CD1c-positive myeloid dendritic cell (primary cell): ENCODE data around the gene SLC8A3.
A peak's percentile ranks its signal among the peaks of the same experiment; 100 is the strongest.
"Not testable (repeated sequence)": the region's sequence is repeated elsewhere in the genome, so short reads cannot be mapped to it uniquely, and the experiment has no call there.

ENCODE experiments used
- DNase-seq: peaks from one replicate; pipeline ENCODE4 v3.0.0-alpha.2; 2016; ENCODE audit errors: extremely low spot score

SLC8A3 gene, protein sequence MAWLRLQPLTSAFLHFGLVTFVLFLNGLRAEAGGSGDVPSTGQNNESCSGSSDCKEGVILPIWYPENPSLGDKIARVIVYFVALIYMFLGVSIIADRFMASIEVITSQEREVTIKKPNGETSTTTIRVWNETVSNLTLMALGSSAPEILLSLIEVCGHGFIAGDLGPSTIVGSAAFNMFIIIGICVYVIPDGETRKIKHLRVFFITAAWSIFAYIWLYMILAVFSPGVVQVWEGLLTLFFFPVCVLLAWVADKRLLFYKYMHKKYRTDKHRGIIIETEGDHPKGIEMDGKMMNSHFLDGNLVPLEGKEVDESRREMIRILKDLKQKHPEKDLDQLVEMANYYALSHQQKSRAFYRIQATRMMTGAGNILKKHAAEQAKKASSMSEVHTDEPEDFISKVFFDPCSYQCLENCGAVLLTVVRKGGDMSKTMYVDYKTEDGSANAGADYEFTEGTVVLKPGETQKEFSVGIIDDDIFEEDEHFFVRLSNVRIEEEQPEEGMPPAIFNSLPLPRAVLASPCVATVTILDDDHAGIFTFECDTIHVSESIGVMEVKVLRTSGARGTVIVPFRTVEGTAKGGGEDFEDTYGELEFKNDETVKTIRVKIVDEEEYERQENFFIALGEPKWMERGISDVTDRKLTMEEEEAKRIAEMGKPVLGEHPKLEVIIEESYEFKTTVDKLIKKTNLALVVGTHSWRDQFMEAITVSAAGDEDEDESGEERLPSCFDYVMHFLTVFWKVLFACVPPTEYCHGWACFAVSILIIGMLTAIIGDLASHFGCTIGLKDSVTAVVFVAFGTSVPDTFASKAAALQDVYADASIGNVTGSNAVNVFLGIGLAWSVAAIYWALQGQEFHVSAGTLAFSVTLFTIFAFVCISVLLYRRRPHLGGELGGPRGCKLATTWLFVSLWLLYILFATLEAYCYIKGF

DNA sequence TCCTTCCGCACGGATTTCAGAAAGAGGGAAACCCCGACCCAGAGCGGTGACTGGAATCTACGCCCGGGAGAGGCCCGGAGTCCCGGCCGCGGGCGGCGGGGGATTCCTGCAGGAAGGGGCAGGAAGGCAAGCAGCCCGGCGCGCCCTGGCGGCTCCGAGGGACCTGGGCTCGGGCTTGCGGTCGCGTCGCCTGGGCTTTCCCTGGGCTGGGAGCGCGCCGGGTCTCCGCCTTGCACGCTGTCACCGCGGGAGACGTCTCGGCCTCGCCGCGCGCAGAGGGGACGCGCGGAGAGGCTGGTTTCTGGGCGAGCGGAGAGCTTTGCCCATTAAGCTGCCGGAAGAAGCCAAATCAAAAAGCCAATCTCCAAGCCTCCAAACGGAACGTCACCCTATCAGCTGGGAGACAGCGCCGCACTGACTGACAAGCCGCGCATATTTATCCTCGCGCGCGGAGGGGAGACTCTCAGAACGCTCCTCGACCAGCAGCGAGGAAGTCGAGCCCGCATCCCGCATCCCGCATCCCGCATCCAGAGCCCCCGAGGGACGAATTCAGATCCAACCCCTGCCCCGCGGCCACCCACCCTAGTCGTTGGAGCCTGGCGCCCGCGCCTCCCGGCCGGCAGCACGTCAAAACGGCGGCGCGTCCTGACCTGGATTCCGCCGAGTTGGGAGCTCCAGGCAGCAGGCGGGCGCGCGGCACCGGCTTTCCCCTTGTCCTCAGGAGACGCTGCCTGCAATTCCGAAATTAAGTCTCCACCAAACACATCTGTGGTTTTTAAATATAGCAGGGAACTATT is at the start of gene SLC8A3:
SLC8A3 (minus strand) TSS at position 293 of the 797 bp plus-strand sequence. CDS start 20,529 bp downstream, outside the sequence.
- peak; percentile 1 for DNase-seq

DNA sequence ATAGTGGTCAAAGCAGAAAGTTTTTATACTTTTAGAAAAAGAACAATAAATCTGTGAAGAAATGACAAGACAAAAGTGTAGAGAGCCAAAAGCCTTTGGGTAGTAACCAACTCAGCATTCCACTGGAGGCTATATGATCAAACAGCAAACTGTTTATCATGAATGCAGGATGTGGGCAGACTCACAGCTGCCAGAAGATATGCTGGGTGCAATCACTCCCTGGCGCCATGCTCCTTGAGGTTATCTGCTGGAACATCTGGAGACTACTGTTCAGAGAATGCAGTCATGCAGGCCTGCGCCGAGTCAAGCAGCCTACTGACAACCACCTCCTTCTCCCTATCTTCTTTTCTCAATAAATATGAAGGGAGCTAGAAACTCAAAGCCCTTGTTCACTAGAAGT is 49.0 kb upstream of the SLC8A3 start:
- no peak for DNase-seq

DNA sequence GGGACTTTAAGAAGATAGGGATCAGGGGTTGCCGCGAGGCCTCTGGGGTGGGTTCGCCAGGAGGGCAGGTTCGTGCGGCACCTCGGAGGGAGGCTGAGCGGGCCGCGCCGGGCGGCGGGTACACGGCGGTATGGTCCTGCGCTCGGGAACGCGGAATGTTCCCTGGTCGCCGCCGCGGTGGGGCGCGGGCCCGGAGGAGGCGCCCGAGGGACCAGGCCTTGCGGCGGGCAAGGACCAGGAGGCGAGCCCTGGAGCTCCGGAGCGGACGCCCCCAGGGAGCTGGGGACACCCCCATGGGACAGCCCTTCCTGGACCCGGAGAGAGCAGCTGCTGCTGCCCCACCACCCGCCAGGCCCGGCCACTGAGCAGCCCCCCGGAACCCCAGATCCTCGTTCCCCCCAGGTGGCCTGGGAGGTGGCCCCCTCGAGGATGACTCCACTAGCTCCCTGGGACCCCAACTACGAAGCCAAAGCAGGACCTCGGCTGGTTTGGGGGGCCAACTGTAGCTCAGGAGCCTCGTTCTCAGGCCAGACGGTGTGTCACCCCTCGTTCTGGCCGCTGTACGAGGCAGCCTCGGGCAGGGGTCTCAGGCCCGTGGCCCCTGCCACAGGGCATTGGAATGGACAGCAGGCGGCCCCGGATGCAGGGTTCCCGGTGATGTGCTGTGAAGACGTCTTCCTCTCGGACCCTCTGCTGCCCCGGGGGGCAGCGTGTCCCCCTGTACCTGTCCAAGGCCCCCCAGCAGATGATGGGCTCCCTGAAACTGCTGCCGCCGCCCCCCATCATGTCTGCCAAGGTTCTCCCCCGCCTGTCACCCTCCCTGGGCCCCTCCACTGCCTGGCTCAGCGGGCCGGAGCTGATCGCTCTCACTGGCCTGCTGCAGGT is 45.6 kb upstream of the SLC8A3 start:
- no peak for DNase-seq

DNA sequence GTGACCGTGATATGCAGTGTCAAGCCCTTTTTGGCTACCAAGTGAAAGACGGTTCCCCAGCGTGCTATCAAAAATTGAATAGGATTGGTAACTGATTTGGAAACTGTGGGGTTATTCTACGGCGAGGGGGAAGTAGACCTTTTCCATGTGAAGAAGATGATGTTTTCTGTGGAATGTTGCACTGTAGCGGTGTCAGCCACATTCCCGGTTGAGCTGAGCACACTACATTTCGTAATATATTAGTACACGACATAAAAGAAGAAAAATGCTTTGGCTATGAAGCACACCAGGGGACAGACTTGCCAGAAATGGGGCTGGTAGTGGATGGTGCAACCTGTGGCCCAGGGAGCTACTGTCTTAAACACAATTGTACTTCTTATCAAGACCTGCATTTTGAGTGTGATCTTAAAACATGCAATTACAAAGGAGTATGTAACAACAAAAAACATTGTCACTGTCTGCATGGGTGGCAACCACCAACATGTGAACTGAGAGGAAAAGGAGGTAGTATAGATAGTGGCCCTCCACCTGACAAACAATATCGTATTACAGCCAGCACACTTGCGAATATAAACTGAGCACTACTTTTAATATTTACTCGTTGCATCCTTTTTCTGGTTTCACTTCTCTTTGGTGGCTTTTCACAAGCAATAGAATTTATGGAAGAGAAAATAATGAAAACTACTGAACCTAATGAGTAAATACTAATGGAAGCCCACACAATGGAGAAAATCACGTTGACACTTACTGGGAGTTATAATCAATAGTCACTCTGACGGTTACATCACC is 43.2 kb upstream of the SLC8A3 start:
- peak; percentile 8 for DNase-seq

DNA sequence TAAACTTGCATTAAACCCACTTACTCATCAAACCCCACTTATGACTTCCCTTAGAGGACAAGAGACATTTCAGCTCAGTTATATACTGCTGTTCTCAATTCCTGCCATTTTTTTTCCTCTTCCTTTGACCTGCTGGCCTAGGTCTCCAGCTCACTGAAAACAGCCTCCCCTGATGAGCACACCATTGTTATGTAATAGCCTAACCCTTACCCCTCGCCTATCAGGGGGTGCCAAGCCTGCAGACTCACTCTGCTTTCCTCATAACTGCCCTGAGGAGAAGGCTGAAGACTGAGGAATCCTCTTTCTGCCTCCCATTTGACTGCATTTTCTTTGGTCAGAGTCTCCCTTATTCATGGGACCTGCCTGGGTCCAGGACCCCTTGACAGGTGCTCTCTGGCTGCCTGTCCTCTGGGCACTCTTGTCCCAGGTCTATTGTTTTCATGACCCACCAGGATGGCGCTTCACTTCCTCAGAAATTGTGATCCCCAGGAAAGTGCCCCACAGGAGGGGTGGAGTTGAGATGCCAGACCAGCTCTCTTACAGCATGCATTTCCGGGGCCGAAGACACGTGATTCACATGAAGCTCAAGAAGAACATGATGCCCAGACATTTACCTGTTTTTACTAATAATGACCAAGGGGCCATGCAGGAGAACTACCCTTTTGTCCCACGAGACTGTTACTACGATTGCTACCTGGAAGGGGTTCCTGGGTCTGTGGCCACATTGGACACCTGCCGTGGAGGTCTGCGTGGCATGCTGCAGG is 41.3 kb upstream of the SLC8A3 start:
- DNase-seq = not testable (repeated sequence)

DNA sequence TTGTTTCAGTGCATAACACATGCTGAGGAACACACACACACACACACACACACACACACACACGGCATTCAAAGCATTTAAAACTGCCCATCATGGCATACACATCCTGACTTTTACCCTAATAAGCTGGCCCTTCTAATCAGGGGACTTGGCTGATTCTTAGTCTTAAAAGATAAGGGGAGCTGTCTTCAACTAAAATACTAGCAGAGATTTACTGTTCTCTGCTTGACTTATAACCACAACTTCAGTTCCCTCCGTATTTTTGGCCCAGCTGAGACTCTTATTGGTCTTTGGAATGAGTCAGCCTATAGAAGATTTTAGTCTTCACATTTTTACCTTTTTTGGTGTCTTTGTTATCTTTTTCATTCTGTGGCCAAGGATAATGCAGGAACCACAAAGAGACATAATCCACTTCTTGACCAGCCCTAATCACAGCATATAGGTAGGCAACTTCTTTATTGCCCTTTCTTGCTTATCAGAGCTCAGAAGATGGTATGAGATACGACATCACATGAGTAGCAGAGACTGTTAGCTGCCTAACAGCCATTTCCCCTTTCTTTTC is 25.1 kb upstream of the SLC8A3 start:
- no peak for DNase-seq

DNA sequence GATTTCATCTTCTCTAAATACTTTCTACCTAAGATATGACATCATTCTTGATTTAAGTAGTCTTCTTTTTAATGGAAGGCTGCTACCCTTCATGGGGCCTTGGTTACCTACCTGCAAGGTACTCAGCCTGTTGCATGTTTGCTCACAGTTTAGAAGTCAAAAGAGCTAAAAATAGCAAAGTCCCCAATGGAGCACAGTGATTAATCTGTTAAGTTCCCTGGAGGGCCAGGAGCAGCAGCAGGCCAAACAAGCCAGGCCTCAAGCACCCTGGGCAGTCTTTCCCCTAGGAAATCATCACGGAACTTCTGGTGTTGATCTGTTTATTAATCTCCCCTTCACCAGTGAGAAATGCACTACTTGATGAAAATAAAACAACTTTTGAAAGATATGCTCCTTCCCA is 24.0 kb upstream of the SLC8A3 start:
- DNase-seq = no peak

DNA sequence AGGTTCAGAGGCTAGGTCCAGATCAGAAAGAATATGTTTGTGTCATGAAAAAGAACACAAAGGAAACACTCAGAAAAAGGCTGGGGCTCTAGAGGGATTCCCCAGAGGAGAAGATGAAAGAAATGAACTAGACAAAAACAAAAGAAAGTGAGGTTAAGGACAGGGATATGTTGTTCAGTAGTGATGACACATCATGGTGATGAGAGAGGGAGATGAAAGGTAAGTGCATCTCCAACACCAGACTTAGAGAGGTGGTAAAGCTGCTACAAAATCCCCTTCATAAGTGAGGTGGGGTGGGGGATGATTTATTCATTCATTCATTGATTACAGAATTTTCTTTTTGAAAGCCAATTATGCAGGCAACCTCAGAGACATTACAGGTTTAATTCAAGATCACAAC is 19.6 kb upstream of the SLC8A3 start:
- no peak for DNase-seq

DNA sequence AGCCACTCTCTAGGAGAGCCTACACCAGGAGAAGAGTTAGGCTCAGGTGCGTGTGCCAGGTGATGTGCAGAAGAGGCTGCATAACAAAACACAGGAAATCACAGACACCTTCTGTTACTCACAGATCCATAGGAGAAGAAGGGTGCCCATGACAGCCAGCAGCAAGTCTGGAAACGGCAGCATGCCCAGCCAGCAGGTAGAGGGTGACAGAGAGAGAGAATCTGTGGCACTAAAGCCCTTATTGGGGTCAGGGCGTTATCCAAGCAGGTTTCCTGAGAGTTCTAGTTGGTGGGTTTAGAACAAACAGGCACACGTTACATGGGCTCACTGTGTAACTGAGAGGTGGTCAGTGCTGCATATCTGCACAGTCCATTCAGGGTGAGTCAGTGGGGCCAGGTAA is 14.9 kb upstream of the SLC8A3 start:
- no peak for DNase-seq

DNA sequence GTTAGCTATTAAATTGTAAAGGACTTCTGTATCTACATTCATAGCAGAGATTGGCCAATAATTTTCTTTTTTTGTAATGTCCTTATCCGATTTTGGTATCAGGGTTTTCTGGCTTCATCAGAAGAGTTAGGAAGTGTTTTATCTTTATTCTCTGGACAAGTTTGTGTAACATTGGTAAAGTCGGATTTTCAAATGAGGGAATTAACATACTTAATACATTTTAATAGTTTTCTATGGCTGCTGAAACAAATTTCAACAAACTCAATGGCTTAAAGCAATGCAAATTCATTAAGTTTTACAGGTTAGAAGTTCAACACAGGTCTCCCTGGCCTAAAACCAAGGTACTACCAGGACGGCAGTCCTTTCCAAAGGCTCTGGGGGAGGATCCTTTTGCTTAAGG is 13.2 kb upstream of the SLC8A3 start:
- DNase-seq = no peak

DNA sequence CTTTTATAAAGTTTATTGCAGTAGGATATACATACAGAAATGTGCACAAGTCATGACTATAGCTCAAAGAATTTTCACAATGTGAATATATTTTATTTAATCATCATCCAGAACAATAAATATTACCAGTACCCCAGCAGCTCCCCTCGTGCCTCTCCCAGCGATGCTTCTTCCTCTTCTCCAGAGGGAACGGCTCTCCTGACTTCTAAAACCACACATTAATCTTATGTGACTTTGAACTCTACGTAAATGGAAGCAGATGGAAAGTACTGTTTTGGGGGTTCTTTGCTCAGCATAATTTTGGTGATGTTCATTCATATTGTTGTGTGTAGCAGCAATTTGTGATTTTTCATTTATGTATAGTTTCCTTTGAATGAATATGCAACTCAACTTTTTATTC is 4.6 kb upstream of the SLC8A3 start:
- no peak for DNase-seq

DNA sequence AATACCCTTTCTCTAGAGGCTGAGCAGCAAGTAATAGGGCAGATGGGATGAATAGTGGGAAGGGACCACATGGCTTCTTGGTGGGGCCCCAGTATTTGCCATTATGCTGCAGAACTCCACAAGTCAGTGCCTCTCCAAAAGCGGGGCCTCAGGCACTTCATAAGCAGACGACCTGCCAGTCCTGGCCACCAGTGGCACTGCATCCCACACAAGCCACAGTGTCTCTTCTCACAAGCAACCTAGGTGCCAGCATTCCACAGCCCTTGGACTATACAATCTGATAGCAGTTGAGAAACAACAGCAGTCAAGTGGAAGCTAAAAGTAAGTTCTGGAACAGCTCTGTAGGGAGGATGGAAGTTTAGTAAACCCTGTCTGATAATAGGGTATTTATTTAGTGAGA is 4.2 kb upstream of the SLC8A3 start:
- no peak for DNase-seq

DNA sequence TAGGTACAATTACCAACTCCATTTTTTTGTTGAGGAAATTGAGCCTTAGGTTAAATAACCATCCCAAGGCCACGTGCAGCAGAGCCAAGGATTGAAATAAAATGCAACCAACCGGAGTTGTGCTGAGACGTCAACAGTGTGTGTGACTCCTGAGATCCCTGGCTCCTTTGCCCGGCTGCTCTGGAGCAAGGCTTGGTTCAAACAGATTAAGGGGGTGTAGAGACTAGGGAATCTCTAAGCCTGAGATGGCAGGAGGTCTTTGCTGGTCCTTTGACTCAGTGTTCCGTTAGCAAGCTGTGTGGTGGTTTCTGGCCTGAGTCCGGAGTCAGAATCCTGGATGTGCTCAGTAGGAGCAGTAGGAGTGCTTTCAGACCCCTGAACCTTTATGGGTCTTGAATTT is 1.4 kb upstream of the SLC8A3 start:
- no peak for DNase-seq

DNA sequence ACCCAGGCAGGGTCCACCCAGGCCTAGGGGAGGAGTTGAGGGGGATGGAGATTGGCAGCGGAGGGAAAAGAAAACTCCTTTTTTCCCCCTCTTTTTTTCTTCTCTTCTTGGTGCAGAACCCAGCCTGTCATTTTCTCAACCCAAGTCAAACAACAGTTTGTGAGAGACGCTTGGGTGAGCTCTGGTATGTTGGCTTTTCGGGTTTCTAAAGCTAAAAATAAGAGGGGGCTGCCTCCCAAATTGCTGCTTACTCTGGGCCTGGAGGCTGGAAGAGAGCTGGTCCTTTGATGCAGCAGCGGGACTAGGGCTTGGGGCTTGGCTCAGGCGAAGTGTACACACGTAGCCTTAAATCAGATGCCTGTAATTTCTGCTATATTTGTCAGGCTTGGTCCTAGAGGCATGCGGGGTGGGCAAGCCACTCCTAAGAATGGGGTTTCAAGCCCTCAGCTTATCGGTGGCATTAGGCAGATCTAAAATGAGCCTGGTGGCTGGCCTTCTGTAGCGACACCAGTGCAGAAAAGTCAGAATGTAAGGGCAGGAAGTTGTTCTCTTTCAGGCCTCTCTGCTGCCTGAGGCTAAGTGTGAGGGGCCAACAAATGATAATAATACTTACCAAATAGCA is 816 bp upstream of the SLC8A3 start:
- DNase-seq = no peak

DNA sequence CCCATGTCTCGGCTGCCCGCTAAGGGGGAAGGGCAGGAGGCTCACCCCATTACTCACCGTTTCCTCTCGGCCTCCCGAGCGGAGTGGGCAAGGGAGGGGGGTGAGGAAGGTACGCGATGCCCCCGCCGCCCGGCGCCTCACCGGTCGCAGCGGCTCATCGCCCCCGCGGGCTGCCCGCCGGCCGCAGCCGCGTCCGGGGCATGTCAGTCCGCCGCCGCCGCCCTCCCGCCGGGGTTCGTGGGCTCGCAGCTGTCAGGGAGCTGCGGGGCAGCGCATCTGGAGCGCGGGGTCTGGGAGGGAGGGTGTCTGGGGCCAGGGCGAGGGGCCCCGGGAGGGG is 461 bp downstream of the SLC8A3 start:
- DNase-seq = no peak

DNA sequence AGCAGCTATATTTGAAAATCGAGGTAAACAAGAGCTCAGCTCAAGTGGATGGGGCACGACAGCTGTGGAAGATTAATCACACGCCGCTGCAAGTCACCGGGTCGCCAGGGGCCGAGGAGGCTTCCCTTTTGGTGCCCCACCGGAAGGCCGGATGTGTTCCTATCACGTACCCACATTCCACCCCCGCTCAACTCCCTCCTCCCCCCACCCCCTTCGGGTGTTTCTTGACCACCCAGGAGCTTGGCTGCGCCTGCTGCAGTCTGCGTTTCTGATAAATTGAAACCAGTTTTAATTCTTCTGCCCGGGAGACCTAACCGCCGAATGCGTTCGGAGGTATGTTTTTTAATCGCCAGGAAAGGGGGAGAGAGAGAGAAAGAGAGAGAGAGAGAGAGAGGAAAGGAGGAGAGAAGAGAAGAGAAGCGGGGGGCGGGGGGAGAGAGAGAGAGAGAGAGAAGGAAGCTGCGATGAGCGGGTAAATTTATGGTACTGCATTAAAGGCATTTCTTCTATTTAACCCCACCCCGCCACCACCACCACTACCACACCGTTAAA is 1.8 kb downstream of the SLC8A3 start:
- DNase-seq = no peak

DNA sequence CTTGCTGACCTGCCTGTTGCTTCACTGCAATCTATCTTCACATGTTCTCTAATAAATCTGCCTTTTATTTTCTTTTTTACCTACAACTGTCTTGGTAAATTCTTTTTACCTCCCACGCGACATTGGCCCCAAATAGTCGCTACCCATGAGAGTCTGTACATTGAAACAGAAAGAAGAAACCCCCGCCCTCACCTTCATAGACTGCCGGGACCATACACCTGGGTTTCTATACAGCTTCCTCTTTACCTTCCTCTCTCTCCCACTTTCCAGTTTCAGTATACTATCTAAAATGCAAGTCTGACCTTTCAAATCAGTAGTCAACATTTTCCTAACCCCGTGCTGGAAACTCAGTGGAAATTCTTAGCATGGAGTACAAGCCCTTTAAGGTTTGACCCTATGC is 4.8 kb downstream of the SLC8A3 start:
- no peak for DNase-seq

DNA sequence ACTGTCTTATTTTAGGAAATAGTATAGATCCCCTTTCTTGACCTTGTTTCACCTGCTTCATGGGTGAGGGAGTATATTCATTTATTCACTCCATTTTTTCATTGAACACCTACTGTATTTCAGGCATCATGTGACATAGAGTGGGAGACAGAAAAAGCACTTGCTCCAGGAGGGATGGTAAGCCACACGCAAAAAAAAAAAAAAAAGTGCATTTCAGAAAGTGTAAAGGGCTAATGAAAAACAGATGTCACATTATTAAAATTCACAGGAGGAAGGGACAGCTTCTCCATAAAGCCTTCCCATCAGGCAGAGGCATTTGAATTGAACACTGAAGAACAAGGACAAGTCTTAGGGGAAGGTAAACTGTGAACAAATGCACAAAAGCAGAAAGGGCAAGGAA is 7.5 kb downstream of the SLC8A3 start:
- no peak for DNase-seq

DNA sequence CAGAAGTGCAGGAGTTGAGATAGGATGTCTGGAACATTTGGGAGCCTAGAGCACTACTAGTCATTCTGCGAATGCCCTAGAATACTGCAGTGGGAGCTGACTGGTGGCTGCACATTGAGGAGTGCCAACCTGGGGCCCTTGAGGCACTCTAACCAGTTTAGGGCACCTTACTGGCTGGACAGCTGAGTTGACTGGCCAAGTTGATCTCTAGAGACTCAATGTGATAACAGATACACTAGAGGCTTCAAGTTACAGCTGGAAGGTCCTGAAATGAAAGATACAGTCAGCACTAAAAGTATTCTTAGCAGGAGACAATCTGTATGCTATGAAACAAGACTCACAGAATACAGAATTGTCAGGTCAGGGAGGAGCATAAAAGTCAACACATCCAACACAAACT is 8.0 kb downstream of the SLC8A3 start:
- DNase-seq = no peak
